GM19328 (cell line): ENCODE data around the gene MFAP3.
"Not testable (repeated sequence)": the region's sequence is repeated elsewhere in the genome, so short reads cannot be mapped to it uniquely, and the experiment has no call there.

Experiments used
- ATAC-seq: cut with Tn5 transposase; IDR thresholded peaks from one replicate; pipeline ENCODE4 v1.9.1; 2021; ENCODE audit warnings: mild to moderate bottlenecking, moderate library complexity; ENCODE audit not compliant: unreplicated experiment

MFAP3 gene

GRCh38 chr5:154049636-154050035, 10.9 kb downstream of the MFAP3 start:
- no peak for ATAC-seq

GRCh38 chr5:154053468-154053867, 14.7 kb downstream of the MFAP3 start:
- no peak for ATAC-seq

- ATAC-seq: no peak
These were observed 16.4 kb downstream of the MFAP3 start for GRCh38 chr5:154055201-154055600.

GRCh38 chr5:154058055-154059038, 19.6 kb downstream of the MFAP3 start:
- ATAC-seq: peak; percentile 68

- peak; percentile 34 for ATAC-seq
These were observed 20.3 kb downstream of the MFAP3 start for GRCh38 chr5:154059039-154059430.

GRCh38 chr5:154059583-154059982, 20.8 kb downstream of the MFAP3 start:
- no peak for ATAC-seq

GRCh38 chr5:154060606-154061005, 21.8 kb downstream of the MFAP3 start:
- no peak for ATAC-seq

GRCh38 chr5:154063372-154063771, 24.6 kb downstream of the MFAP3 start:
- no peak for ATAC-seq

GRCh38 chr5:154065971-154066370, 27.2 kb downstream of the MFAP3 start:
- no peak for ATAC-seq

GRCh38 chr5:154069854-154070253, 31.1 kb downstream of the MFAP3 start:
- not testable (repeated sequence) for ATAC-seq

- no peak for ATAC-seq
These were observed 33.1 kb downstream of the MFAP3 start for GRCh38 chr5:154071799-154072413.

GRCh38 chr5:154072414-154073171, 33.8 kb downstream of the MFAP3 start:
- peak; percentile 89 for ATAC-seq

- no peak for ATAC-seq
These were observed 37.6 kb downstream of the MFAP3 start for GRCh38 chr5:154076240-154076922.

- ATAC-seq: no peak
These were observed 38.9 kb downstream of the MFAP3 start for GRCh38 chr5:154077696-154078095.

- ATAC-seq: no peak
These were observed 39.5 kb downstream of the MFAP3 start for GRCh38 chr5:154078272-154078671.

- no peak for ATAC-seq
These were observed 42.5 kb downstream of the MFAP3 start for GRCh38 chr5:154081246-154081645.

- no peak for ATAC-seq
These were observed 45.4 kb downstream of the MFAP3 start for GRCh38 chr5:154084062-154084639.

- ATAC-seq: no peak
These were observed 47.4 kb downstream of the MFAP3 start for GRCh38 chr5:154086146-154086545.

- no peak for ATAC-seq
These were observed 47.9 kb downstream of the MFAP3 start for GRCh38 chr5:154086641-154087040.

- no peak for ATAC-seq
These were observed 48.5 kb downstream of the MFAP3 start for GRCh38 chr5:154087260-154087659.
